ENCODE measurements around the gene JARID2. TPM values are rescaled to one million over a fixed set of nuclear protein-coding genes. Genes with fewer than 3 reads are reported as not detected.

JARID2 gene
- total and polyA plus RNA-seq, 9 of the 15 experiments (the other 6 are each of a cell fraction or from before 2014, with no cell fraction given): 5.0 to 29.0 (median 15.6) TPM

DNA sequence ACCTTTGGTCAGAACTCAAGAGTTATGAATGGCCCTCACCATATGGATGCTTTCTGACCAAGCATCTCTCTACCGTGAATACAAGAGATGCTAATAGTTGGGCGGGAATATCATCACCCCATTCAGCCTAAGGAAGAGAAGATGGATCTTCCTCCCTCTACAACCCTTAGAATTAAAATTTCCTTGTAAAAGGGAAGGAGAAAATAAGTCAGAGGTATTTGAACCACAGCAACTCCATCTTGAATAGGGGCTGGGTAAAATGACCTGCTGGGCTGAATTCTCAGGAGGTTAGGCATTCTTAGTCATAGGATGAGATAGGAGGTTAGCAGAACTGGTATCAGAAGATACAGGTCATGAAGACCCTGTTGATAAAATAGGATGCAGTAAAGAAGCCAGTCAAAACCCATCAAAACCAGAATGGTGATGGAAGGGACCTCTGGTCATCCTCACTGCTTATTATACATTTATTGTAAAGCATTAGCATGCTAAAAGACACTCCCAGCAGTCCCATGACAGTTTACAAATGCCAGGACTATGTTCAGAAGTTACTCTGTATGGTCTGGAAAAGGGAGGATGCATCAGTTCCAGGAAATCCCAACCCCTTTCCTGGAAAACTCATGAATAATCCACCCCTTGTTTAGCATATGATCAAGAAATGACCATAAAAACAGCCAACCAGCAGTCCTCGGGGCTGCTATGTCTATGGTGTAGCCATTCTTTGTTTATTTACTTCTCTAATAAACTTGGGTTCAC is 315.8 kb downstream of the JARID2 start (continued):
- TF ChIP-seq TCFL5 (CRISPR knock-in tag; conservative IDR thresholded peaks at IDR 0.05) (no peak), ZNF561 (CRISPR knock-in tag; conservative IDR thresholded peaks at IDR 0.05) (no peak), TARDBP (IDR thresholded peaks at IDR 0.05) (no peak), POLR2G (IDR thresholded peaks at IDR 0.05; ENCODE audit: low read depth, low read length) (no peak), TAF1 (IDR thresholded peaks at IDR 0.05; ENCODE audit: control insufficient read depth, extremely low read depth, insufficient read depth, low read length, severe bottlenecking) (no peak), ZNF76 (CRISPR knock-in tag; IDR thresholded peaks at IDR 0.05; ENCODE audit: borderline replicate concordance) (no peak), ZNF232 (CRISPR knock-in tag; IDR thresholded peaks at IDR 0.05) (no peak), ZNF197 (CRISPR knock-in tag; IDR thresholded peaks at IDR 0.05; ENCODE audit: low read depth) (no peak), RBM22 (IDR thresholded peaks at IDR 0.05; ENCODE audit: low read depth, low read length, poor library complexity, severe bottlenecking) (no peak), SIN3B (IDR thresholded peaks at IDR 0.05; ENCODE audit: low read depth) (no peak), PHF21A (IDR thresholded peaks at IDR 0.05; ENCODE audit: borderline replicate concordance, low read depth) (no peak), TBL1XR1 (IDR thresholded peaks at IDR 0.05; ENCODE audit: low read length in 2 of 2) (no peak), GATA2 (CRISPR knock-in tag; IDR thresholded peaks at IDR 0.05) (no peak), POLR2AphosphoS5 (IDR thresholded peaks at IDR 0.05; ENCODE audit: control insufficient read depth, insufficient read depth, low read depth, low read length) (no peak), ZFP1 (CRISPR knock-in tag; IDR thresholded peaks at IDR 0.05) (no peak; the same call in 1 of the 2 replicates), ZNF274 (IDR thresholded peaks at IDR 0.05; ENCODE audit: borderline replicate concordance, low read depth, low read length) (no peak), SLC30A9 (CRISPR knock-in tag; IDR thresholded peaks at IDR 0.05) (no peak)
- TF ChIP-seq, protein P1, sequence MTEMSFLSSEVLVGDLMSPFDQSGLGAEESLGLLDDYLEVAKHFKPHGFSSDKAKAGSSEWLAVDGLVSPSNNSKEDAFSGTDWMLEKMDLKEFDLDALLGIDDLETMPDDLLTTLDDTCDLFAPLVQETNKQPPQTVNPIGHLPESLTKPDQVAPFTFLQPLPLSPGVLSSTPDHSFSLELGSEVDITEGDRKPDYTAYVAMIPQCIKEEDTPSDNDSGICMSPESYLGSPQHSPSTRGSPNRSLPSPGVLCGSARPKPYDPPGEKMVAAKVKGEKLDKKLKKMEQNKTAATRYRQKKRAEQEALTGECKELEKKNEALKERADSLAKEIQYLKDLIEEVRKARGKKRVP (CRISPR knock-in tag; IDR thresholded peaks at IDR 0.05): peak; percentile 46; the same call in 1 of the 2 replicates
- TF ChIP-seq, protein P2, sequence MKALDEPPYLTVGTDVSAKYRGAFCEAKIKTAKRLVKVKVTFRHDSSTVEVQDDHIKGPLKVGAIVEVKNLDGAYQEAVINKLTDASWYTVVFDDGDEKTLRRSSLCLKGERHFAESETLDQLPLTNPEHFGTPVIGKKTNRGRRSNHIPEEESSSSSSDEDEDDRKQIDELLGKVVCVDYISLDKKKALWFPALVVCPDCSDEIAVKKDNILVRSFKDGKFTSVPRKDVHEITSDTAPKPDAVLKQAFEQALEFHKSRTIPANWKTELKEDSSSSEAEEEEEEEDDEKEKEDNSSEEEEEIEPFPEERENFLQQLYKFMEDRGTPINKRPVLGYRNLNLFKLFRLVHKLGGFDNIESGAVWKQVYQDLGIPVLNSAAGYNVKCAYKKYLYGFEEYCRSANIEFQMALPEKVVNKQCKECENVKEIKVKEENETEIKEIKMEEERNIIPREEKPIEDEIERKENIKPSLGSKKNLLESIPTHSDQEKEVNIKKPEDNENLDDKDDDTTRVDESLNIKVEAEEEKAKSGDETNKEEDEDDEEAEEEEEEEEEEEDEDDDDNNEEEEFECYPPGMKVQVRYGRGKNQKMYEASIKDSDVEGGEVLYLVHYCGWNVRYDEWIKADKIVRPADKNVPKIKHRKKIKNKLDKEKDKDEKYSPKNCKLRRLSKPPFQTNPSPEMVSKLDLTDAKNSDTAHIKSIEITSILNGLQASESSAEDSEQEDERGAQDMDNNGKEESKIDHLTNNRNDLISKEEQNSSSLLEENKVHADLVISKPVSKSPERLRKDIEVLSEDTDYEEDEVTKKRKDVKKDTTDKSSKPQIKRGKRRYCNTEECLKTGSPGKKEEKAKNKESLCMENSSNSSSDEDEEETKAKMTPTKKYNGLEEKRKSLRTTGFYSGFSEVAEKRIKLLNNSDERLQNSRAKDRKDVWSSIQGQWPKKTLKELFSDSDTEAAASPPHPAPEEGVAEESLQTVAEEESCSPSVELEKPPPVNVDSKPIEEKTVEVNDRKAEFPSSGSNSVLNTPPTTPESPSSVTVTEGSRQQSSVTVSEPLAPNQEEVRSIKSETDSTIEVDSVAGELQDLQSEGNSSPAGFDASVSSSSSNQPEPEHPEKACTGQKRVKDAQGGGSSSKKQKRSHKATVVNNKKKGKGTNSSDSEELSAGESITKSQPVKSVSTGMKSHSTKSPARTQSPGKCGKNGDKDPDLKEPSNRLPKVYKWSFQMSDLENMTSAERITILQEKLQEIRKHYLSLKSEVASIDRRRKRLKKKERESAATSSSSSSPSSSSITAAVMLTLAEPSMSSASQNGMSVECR (CRISPR knock-in tag; IDR thresholded peaks at IDR 0.05): no peak
- TF ChIP-seq, protein P3, sequence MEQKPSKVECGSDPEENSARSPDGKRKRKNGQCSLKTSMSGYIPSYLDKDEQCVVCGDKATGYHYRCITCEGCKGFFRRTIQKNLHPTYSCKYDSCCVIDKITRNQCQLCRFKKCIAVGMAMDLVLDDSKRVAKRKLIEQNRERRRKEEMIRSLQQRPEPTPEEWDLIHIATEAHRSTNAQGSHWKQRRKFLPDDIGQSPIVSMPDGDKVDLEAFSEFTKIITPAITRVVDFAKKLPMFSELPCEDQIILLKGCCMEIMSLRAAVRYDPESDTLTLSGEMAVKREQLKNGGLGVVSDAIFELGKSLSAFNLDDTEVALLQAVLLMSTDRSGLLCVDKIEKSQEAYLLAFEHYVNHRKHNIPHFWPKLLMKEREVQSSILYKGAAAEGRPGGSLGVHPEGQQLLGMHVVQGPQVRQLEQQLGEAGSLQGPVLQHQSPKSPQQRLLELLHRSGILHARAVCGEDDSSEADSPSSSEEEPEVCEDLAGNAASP (IDR thresholded peaks at IDR 0.05): no peak

Measured in K562 (cell line).